HepG2 (cell line): Measurements from ENCODE around the gene BMPR1B. TPM values are rescaled to one million over a fixed set of nuclear protein-coding genes. Genes with fewer than 3 reads are reported as not detected.
"Not testable (repeated sequence)": the region's sequence is repeated elsewhere in the genome, so short reads cannot be mapped to it uniquely, and the experiment has no call there.

ENCODE experiments used
- ATAC-seq: fragments of 200-7000 bp; cut with Tn5 transposase; 3 replicates; pipeline ENCODE4 v1.9.1; 2020; ENCODE audit warnings: mild to moderate bottlenecking, moderate library complexity
- BruUV-seq: library from RNA; stranded (reverse); fragments of 400-500 nt; replicated peaks from 2 replicates; lab custom pipeline; 2021; lab: Mats Ljungman, UMichigan
- CTCF ChIA-PET: fragments of 300-600 bp; formaldehyde crosslinking; extraction: SDS; loops from one replicate; lab custom pipeline; 2021; ENCODE audit warnings: low total read pairs, inconsistent platforms, low intra/inter-chr PET ratio; lab: Yijun Ruan, JAX
- POLR2A ChIA-PET: fragments of 350-600 bp; sonication (Branson Sonifier 250); formaldehyde crosslinking; loops from one replicate; lab custom pipeline; 2020; ENCODE audit warnings: antibody characterized with exemption, inconsistent platforms; lab: Yijun Ruan, JAX
- DNase-seq: peaks from one replicate; pipeline ENCODE4 v3.0.0-alpha.2; 2015; ENCODE audit warnings: low spot score
- FAIRE-seq: peaks from 3 replicates; lab custom pipeline; 2011; peaks lifted over from hg19 to GRCh38; lab: Jason Lieb, UNC
- H2AFZ ChIP-seq: one replicate; pipeline ENCODE4 v1.6.1; 2011; ENCODE audit warnings: low read length, inconsistent platforms
- H3K27ac ChIP-seq: fragments of 300-600 bp; 3 replicates; pipeline ENCODE4 v1.8.0; 2011; ENCODE audit warnings: mixed run types, mild to moderate bottlenecking, mixed read lengths, low read length, inconsistent platforms; ENCODE audit not compliant: insufficient read depth; ENCODE audit errors: extremely low read length
- H3K27me3 ChIP-seq, 2 experiments: fragments of 200-600 bp in 1 of 2; 2 replicates in 1 of 2; 3 replicates in 1 of 2; pipeline versions ENCODE4 v1.6.0 to v1.8.0; 2011; ENCODE audit warnings: low read length in 2 of 2, mild to moderate bottlenecking in 2 of 2, moderate library complexity in 2 of 2, inconsistent platforms in 1 of 2; ENCODE audit not compliant: insufficient read depth in 2 of 2, control insufficient read depth in 1 of 2
- H3K36me3 ChIP-seq, 2 experiments: fragments of 200-600 bp in 1 of 2; replicated peaks in 1 of 2; 2 replicates in 1 of 2; 3 replicates in 1 of 2; pipeline versions ENCODE4 v1.5.1 to v1.8.0; 2011; ENCODE audit warnings: low read length in 2 of 2, inconsistent platforms in 1 of 2; ENCODE audit not compliant: insufficient read depth in 2 of 2, control insufficient read depth in 1 of 2
- H3K4me1 ChIP-seq: 2 replicates; pipeline ENCODE4 v1.5.1; 2012; ENCODE audit warnings: low read length, inconsistent platforms; ENCODE audit not compliant: insufficient read depth
- H3K4me2 ChIP-seq: 2 replicates; pipeline ENCODE4 v1.6.0; 2011; ENCODE audit warnings: low read depth, low read length, inconsistent platforms
- H3K4me3 ChIP-seq, 3 experiments: fragments of 200-600 bp in 1 of 3; sonication (generic), shearing (Covaris generic) in 1 of 3; replicated peaks in 1 of 3; 2 replicates each; pipeline ENCODE4 v1.5.1; 2011 to 2016; ENCODE audit warnings: low read length in 3 of 3, inconsistent platforms in 2 of 3, low read depth in 2 of 3, mild to moderate bottlenecking in 2 of 3, control low read depth in 1 of 3, mixed read lengths in 1 of 3; ENCODE audit not compliant: insufficient read depth in 1 of 3
- H3K79me2 ChIP-seq: one replicate; pipeline ENCODE4 v1.6.1; 2011; ENCODE audit warnings: low read length, inconsistent platforms; ENCODE audit not compliant: insufficient read depth
- H3K9ac ChIP-seq: 2 replicates; pipeline ENCODE4 v1.6.0; 2011; ENCODE audit warnings: mild to moderate bottlenecking, low read depth, low read length, inconsistent platforms; ENCODE audit not compliant: insufficient read depth
- H3K9me3 ChIP-seq: 2 replicates; pipeline ENCODE4 v1.5.1; 2012; ENCODE audit warnings: mild to moderate bottlenecking, low read length
- H4K20me1 ChIP-seq: 2 replicates; pipeline ENCODE4 v1.6.0; 2011; ENCODE audit warnings: inconsistent platforms, mild to moderate bottlenecking, low read length, moderate library complexity; ENCODE audit not compliant: insufficient read depth
- FOXA1 ChIP-seq, 2 experiments: fragments of 450-650 bp in 1 of 2; sonication (generic) in 1 of 2; formaldehyde crosslinking in 1 of 2; IDR thresholded peaks; 2 replicates each; pipeline versions ENCODE4 v1.4.0 to v1.6.1; 2016 to 2020; ENCODE audit warnings: missing genetic modification reagents in 1 of 2
- FOXA3 ChIP-seq: IDR thresholded peaks from 2 replicates; pipeline ENCODE4 v1.6.1; 2016; ENCODE audit warnings: missing genetic modification reagents, missing compliant biosample characterization
- GABPB1 ChIP-seq: IDR thresholded peaks from 2 replicates; pipeline ENCODE4 v1.6.1; 2016; ENCODE audit warnings: mild to moderate bottlenecking, missing genetic modification reagents, moderate library complexity, missing compliant biosample characterization
- GFI1 ChIP-seq: sonication (generic); formaldehyde crosslinking; IDR thresholded peaks from 2 replicates; pipeline ENCODE4 v1.5.0; 2020; ENCODE audit warnings: missing genetic modification reagents, mild to moderate bottlenecking, borderline replicate concordance
- HNF4A ChIP-seq: sonication (generic); formaldehyde crosslinking; IDR thresholded peaks from 2 replicates; pipeline ENCODE4 v1.4.0; 2020; ENCODE audit warnings: missing genetic modification reagents
- KDM2A ChIP-seq: sonication (generic); formaldehyde crosslinking; IDR thresholded peaks from 2 replicates; pipeline ENCODE4 v1.4.0; 2020; ENCODE audit warnings: low read depth, missing genetic modification reagents, borderline replicate concordance
- SALL1 ChIP-seq: sonication (generic); formaldehyde crosslinking; IDR thresholded peaks from 2 replicates; pipeline ENCODE4 v1.8.0; 2022; ENCODE audit warnings: mild to moderate bottlenecking, missing genetic modification reagents
- SOX13 ChIP-seq, 3 experiments: fragments of 450-650 bp in 1 of 3; sonication (generic) in 1 of 3; formaldehyde crosslinking in 1 of 3; IDR thresholded peaks in 2 of 3; conservative IDR thresholded peaks in 1 of 3; 2 replicates each; pipeline versions ENCODE4 v1.5.0 to v1.6.1; 2016 to 2020; ENCODE audit warnings: antibody characterized with exemption in 1 of 3, mild to moderate bottlenecking in 1 of 3, missing compliant biosample characterization in 1 of 3, missing genetic modification reagents in 1 of 3, moderate library complexity in 1 of 3
- SOX5 ChIP-seq: IDR thresholded peaks from 2 replicates; pipeline ENCODE4 v1.6.1; 2016; ENCODE audit warnings: borderline replicate concordance
- SOX6 ChIP-seq, 2 experiments: fragments of 450-650 bp in 1 of 2; sonication (generic) in 1 of 2; formaldehyde crosslinking in 1 of 2; IDR thresholded peaks; 2 replicates each; pipeline versions ENCODE4 v1.4.0 to v1.6.1; 2017 to 2020; ENCODE audit warnings: antibody characterized with exemption in 1 of 2, mild to moderate bottlenecking in 1 of 2, missing genetic modification reagents in 1 of 2
- ZMYM4 ChIP-seq: sonication (generic); formaldehyde crosslinking; IDR thresholded peaks from 2 replicates; pipeline ENCODE4 v1.8.1; 2023; ENCODE audit warnings: mild to moderate bottlenecking, missing genetic modification reagents
- WGBS: methylation state at CpG from one replicate; pipeline ENCODE4 v1.1.6; 2017; ENCODE audit warnings: low lambda C conversion rate; 5-methylcytosine and 5-hydroxymethylcytosine counted together
- in situ Hi-C: cut with HindIII; loops from 2 replicates; pipeline ENCODE4 v1.10.0; 2017; ENCODE audit warnings: low pct_unique_long_range_greater_than_20kb; ENCODE audit not compliant: extremely low pct_ligation_motif_present
- intact Hi-C: fragments of 100-400 bp; cut with micrococcal nuclease; formaldehyde crosslinking; loops from one replicate; pipeline ENCODE4 v1.10.0; 2022; ENCODE audit not compliant: unreplicated experiment
- polyA plus RNA-seq, 8 experiments: library from polyadenylated mRNA; depleted of rRNA in 3 of 8; stranded (reverse) in 7 of 8; unstranded in 1 of 8; fragments of >200 nt; fragmentation: Illumina TruSeq in 4 of 8; extraction: Trizol in 4 of 8; gene quantifications; 2 replicates each; pipeline versions ENCODE4 v1.2.1 to v1.2.3, GENCODE V29; 2011 to 2016; ENCODE audit warnings: low read depth in 4 of 8, missing spikeins in 1 of 8, mixed read lengths in 1 of 8; ENCODE audit not compliant: insufficient read depth in 1 of 8
- total RNA-seq, 5 experiments: library from RNA; depleted of rRNA; stranded (reverse); fragments of >200 nt; fragmentation: Illumina TruSeq; extraction: Trizol; gene quantifications; 2 replicates each; pipeline ENCODE4 v1.2.3, GENCODE V29; 2016; ENCODE audit warnings: low read depth in 1 of 5
- TF ChIP-seq, protein P1 (sequence below): IDR thresholded peaks from 2 replicates; pipeline ENCODE4 v1.6.1; 2016; ENCODE audit warnings: mild to moderate bottlenecking
- TF ChIP-seq, protein P2 (sequence below): sonication (generic); formaldehyde crosslinking; conservative IDR thresholded peaks from 2 replicates; pipeline ENCODE4 v1.4.0; 2020; ENCODE audit warnings: mild to moderate bottlenecking, missing genetic modification reagents, moderate library complexity
- TF ChIP-seq, protein P3 (sequence below): IDR thresholded peaks from 2 replicates; pipeline ENCODE4 v1.4.0; 2020; ENCODE audit warnings: mild to moderate bottlenecking, missing genetic modification reagents

BMPR1B gene
- total and polyA plus RNA-seq, 2 of the 13 experiments (the other 11 are each of a cell fraction or from before 2014, with no cell fraction given) = 0.07 TPM; not detected in 1

DNA sequence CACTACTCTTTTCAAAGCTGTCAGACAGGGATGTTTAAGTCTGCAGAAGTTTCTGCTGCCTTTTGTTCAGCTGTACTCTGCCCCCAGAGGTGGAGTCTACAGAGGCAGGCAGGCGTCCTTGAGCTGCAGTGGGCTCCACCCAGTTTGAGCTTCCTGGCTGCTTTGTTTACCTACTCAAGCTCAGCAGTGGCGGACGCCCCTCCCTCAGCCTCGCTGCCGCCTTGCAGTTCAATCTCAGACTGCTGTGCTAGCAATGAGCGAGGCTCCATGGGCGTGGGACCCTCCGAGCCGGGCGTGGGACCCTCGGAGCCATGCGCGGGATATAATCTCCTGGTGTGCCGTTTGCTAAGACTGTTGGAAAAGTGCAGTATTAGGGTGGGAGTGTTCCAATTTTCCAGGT is 381.7 kb downstream of the BMPR1B start:
- not testable (repeated sequence) for BruUV-seq

More for the DNA sequence above, 381.7 kb downstream of the BMPR1B start:
- H3K4me3 ChIP-seq; H3K4me2 ChIP-seq; in situ Hi-C loops; intact Hi-C loops; H3K36me3 ChIP-seq; H3K27me3 ChIP-seq; TF ChIP-seq FOXA1, SOX13, SOX6 (IDR thresholded peaks at IDR 0.05): not testable (repeated sequence)
- TF ChIP-seq FOXA3 = peak; percentile 77
- peak; percentile 87 for TF ChIP-seq FOXA1 (CRISPR knock-in tag; IDR thresholded peaks at IDR 0.05)
- TF ChIP-seq, protein P1, sequence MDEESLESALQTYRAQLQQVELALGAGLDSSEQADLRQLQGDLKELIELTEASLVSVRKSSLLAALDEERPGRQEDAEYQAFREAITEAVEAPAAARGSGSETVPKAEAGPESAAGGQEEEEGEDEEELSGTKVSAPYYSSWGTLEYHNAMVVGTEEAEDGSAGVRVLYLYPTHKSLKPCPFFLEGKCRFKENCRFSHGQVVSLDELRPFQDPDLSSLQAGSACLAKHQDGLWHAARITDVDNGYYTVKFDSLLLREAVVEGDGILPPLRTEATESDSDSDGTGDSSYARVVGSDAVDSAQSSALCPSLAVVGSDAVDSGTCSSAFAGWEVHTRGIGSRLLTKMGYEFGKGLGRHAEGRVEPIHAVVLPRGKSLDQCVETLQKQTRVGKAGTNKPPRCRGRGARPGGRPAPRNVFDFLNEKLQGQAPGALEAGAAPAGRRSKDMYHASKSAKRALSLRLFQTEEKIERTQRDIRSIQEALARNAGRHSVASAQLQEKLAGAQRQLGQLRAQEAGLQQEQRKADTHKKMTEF (CRISPR knock-in tag) = peak; percentile 41; the same call in 1 of the 2 replicates
- TF ChIP-seq, protein P2, sequence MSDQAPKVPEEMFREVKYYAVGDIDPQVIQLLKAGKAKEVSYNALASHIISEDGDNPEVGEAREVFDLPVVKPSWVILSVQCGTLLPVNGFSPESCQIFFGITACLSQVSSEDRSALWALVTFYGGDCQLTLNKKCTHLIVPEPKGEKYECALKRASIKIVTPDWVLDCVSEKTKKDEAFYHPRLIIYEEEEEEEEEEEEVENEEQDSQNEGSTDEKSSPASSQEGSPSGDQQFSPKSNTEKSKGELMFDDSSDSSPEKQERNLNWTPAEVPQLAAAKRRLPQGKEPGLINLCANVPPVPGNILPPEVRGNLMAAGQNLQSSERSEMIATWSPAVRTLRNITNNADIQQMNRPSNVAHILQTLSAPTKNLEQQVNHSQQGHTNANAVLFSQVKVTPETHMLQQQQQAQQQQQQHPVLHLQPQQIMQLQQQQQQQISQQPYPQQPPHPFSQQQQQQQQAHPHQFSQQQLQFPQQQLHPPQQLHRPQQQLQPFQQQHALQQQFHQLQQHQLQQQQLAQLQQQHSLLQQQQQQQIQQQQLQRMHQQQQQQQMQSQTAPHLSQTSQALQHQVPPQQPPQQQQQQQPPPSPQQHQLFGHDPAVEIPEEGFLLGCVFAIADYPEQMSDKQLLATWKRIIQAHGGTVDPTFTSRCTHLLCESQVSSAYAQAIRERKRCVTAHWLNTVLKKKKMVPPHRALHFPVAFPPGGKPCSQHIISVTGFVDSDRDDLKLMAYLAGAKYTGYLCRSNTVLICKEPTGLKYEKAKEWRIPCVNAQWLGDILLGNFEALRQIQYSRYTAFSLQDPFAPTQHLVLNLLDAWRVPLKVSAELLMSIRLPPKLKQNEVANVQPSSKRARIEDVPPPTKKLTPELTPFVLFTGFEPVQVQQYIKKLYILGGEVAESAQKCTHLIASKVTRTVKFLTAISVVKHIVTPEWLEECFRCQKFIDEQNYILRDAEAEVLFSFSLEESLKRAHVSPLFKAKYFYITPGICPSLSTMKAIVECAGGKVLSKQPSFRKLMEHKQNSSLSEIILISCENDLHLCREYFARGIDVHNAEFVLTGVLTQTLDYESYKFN (CRISPR knock-in tag) = peak; percentile 27; the same call in 1 of the 2 replicates
- TF ChIP-seq KDM2A (CRISPR knock-in tag) = 0 out of 2 replicates have a peak, but pooled peaks have one; percentile 23
- peak; percentile 57; the same call in 1 of the 2 replicates for TF ChIP-seq HNF4A
- 0 out of 2 replicates have a peak, but pooled peaks have one; percentile 27 for TF ChIP-seq GFI1 (CRISPR knock-in tag)
- TF ChIP-seq SOX13 (CRISPR knock-in tag; conservative IDR thresholded peaks at IDR 0.05 in 1 of 2, IDR thresholded peaks at IDR 0.05 in 1 of 2) = 0 out of 4 replicates have a peak, but pooled peaks of 1 of the 2 experiments have one; percentile 16
- 0 out of 2 replicates have a peak, but pooled peaks have one; percentile 32 for TF ChIP-seq SOX5
- TF ChIP-seq GABPB1 = peak; percentile 40; the same call in 1 of the 2 replicates
- peak; percentile 46; the same call in 1 of the 2 replicates for TF ChIP-seq SOX6 (CRISPR knock-in tag; IDR thresholded peaks at IDR 0.05)
- peak; percentile 35; the same call in 1 of the 2 replicates for TF ChIP-seq SALL1
- TF ChIP-seq ZMYM4 (CRISPR knock-in tag) = peak; percentile 60
- TF ChIP-seq, protein P3, sequence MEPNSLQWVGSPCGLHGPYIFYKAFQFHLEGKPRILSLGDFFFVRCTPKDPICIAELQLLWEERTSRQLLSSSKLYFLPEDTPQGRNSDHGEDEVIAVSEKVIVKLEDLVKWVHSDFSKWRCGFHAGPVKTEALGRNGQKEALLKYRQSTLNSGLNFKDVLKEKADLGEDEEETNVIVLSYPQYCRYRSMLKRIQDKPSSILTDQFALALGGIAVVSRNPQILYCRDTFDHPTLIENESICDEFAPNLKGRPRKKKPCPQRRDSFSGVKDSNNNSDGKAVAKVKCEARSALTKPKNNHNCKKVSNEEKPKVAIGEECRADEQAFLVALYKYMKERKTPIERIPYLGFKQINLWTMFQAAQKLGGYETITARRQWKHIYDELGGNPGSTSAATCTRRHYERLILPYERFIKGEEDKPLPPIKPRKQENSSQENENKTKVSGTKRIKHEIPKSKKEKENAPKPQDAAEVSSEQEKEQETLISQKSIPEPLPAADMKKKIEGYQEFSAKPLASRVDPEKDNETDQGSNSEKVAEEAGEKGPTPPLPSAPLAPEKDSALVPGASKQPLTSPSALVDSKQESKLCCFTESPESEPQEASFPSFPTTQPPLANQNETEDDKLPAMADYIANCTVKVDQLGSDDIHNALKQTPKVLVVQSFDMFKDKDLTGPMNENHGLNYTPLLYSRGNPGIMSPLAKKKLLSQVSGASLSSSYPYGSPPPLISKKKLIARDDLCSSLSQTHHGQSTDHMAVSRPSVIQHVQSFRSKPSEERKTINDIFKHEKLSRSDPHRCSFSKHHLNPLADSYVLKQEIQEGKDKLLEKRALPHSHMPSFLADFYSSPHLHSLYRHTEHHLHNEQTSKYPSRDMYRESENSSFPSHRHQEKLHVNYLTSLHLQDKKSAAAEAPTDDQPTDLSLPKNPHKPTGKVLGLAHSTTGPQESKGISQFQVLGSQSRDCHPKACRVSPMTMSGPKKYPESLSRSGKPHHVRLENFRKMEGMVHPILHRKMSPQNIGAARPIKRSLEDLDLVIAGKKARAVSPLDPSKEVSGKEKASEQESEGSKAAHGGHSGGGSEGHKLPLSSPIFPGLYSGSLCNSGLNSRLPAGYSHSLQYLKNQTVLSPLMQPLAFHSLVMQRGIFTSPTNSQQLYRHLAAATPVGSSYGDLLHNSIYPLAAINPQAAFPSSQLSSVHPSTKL (CRISPR knock-in tag) = peak; percentile 66; the same call in 1 of the 2 replicates
- TF ChIP-seq, all 625 proteins: peak for 14; not testable (repeated sequence) for 611
- peak; percentile 34 for DNase-seq
- H3K79me2 ChIP-seq, H2AFZ ChIP-seq, CTCF ChIA-PET, H3K9ac ChIP-seq, H3K9me3 ChIP-seq, FAIRE-seq, POLR2A ChIA-PET, H4K20me1 ChIP-seq, H3K4me1 ChIP-seq, H3K27ac ChIP-seq: not testable (repeated sequence)
- peak; percentile 37; the same call in 1 of the 3 replicates for ATAC-seq
- WGBS = 25% methylated on average over 4 of the region's 14 CpGs
